Stomach (tissue), 4 donors: ENCODE results near the gene FAM228A.

Source experiments
- CTCF ChIP-seq, 7 experiments: fragments of 450-650 bp in 4 of 7; fragments of 200-600 bp in 3 of 7; sonication (generic) in 3 of 7; IDR thresholded peaks; one replicate each; pipeline ENCODE4 v1.5.1; 2016 to 2019; ENCODE audit warnings: antibody characterized with exemption in 7 of 7, control low read depth in 2 of 7, mild to moderate bottlenecking in 1 of 7
- POLR2A ChIP-seq, 4 donors: fragments of 450-650 bp; IDR thresholded peaks; one replicate each; pipeline ENCODE4 v1.6.1; 2016; ENCODE audit warnings: antibody characterized with exemption in 4 of 4, control low read depth in 2 of 4, mild to moderate bottlenecking in 1 of 4, moderate library complexity in 1 of 4
- POLR2AphosphoS5 ChIP-seq, 3 donors: sonication (generic); formaldehyde crosslinking; IDR thresholded peaks; one replicate each; pipeline ENCODE4 v1.6.1; 2016; ENCODE audit warnings: antibody characterized with exemption in 3 of 3

- no peak for TF ChIP-seq CTCF (IDR thresholded peaks at IDR 0.05)
- no peak for TF ChIP-seq POLR2A (IDR thresholded peaks at IDR 0.05)
- TF ChIP-seq POLR2AphosphoS5 (IDR thresholded peaks at IDR 0.05): no peak
Measured at GRCh38 chr2:24160761-24161160, 14.1 kb upstream of the FAM228A start.
